RWPE2 (cell line): Measurements from ENCODE around the gene CRYGD.
A peak's percentile ranks its signal among the peaks of the same experiment; 100 is the strongest.

Experiments
- ATAC-seq: fragments of 200-7000 bp; cut with Tn5 transposase; 3 replicates; pipeline ENCODE4 v1.9.1; 2021; ENCODE audit warnings: low read depth
- DNase-seq: peaks from one replicate; pipeline ENCODE4 v3.0.0-alpha.2; 2020; ENCODE audit warnings: low spot score
- H3K27ac ChIP-seq: fragments of 450-650 bp; 2 replicates; pipeline ENCODE4 v1.5.1; 2017; ENCODE audit warnings: mild to moderate bottlenecking; ENCODE audit not compliant: poor library complexity, severe bottlenecking
- H3K27me3 ChIP-seq: fragments of 250-450 bp; sonication (Bioruptor Pico); 2 replicates; pipeline ENCODE4 v1.5.1; 2021; ENCODE audit warnings: mild to moderate bottlenecking, moderate library complexity; ENCODE audit not compliant: insufficient read depth, poor library complexity, severe bottlenecking
- H3K36me3 ChIP-seq: fragments of 250-450 bp; sonication (Bioruptor Pico); 2 replicates; pipeline ENCODE4 v1.5.1; 2020; ENCODE audit warnings: low read depth, mild to moderate bottlenecking, moderate library complexity
- H3K4me1 ChIP-seq: fragments of 250-450 bp; sonication (Bioruptor Pico); 2 replicates; pipeline ENCODE4 v1.5.1; 2021; ENCODE audit warnings: mild to moderate bottlenecking, moderate library complexity; ENCODE audit not compliant: insufficient read depth, poor library complexity, severe bottlenecking
- H3K4me3 ChIP-seq: fragments of 250-450 bp; sonication (Bioruptor Pico); 2 replicates; pipeline ENCODE4 v1.5.1; 2021; ENCODE audit warnings: mild to moderate bottlenecking, moderate library complexity; ENCODE audit not compliant: severe bottlenecking
- H3K9me3 ChIP-seq: fragments of 250-450 bp; sonication (Bioruptor Pico); 2 replicates; pipeline ENCODE4 v1.5.1; 2021; ENCODE audit warnings: mild to moderate bottlenecking, moderate library complexity; ENCODE audit not compliant: severe bottlenecking
- TF ChIP-seq, protein P1 (sequence below): fragments of 450-650 bp; IDR thresholded peaks from one replicate; pipeline ENCODE4 v1.5.1; 2017; ENCODE audit warnings: mild to moderate bottlenecking, moderate library complexity; ENCODE audit not compliant: poor library complexity, severe bottlenecking

Gene CRYGD

GRCh38 chr2:208086029-208086428, 38.3 kb downstream of the CRYGD start:
- Histone ChIP-seq H3K9me3 (no peaks in the 10 kb centered on the region), H3K36me3 (no peaks in the 10 kb centered on the region), H3K4me1 (no peaks in the 10 kb centered on the region), H3K27ac (no peak overlapping the region), H3K4me3 (no peak overlapping the region), H3K27me3 (peaks cover 2% of the 10 kb centered on the region)
- TF ChIP-seq, protein P1, sequence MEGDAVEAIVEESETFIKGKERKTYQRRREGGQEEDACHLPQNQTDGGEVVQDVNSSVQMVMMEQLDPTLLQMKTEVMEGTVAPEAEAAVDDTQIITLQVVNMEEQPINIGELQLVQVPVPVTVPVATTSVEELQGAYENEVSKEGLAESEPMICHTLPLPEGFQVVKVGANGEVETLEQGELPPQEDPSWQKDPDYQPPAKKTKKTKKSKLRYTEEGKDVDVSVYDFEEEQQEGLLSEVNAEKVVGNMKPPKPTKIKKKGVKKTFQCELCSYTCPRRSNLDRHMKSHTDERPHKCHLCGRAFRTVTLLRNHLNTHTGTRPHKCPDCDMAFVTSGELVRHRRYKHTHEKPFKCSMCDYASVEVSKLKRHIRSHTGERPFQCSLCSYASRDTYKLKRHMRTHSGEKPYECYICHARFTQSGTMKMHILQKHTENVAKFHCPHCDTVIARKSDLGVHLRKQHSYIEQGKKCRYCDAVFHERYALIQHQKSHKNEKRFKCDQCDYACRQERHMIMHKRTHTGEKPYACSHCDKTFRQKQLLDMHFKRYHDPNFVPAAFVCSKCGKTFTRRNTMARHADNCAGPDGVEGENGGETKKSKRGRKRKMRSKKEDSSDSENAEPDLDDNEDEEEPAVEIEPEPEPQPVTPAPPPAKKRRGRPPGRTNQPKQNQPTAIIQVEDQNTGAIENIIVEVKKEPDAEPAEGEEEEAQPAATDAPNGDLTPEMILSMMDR, result no peak
- DNase-seq, result no peak
- no peak for ATAC-seq

DNA sequence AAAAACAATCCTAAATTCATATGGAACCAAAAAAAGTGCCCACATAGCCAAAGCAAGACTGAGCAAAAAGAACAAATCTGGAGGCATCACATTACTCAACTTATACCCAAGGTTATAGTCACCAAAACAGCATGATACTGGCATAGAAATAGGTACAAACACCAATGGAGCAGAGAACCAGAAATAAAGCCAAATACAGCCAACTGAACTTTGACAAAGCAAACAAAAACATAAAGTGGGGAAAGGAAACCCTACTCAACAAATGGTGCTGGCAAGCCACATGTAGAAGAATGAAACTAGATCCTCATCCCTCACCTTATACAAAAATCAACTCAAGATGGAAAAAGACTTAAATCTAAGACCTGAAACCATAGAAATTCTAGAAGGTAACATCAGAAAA, 40.5 kb downstream of the CRYGD start:
- ATAC-seq, result no peak
- Histone ChIP-seq H3K27ac (no peak overlapping the region), H3K9me3 (no peaks in the 10 kb centered on the region), H3K27me3 (peaks cover 5% of the 10 kb centered on the region), H3K4me3 (no peak overlapping the region), H3K36me3 (no peaks in the 10 kb centered on the region), H3K4me1 (no peaks in the 10 kb centered on the region)
- DNase-seq, result no peak
- TF ChIP-seq, protein P1, result no peak

- no peaks in the 10 kb centered on the region for H3K4me1 ChIP-seq
- H3K27me3 ChIP-seq, result peaks cover 3% of the 10 kb centered on the region
- no peak for DNase-seq
- H3K9me3 ChIP-seq, result no peaks in the 10 kb centered on the region
- no peak overlapping the region for H3K27ac ChIP-seq
- H3K36me3 ChIP-seq, result no peaks in the 10 kb centered on the region
- TF ChIP-seq, protein P1, result no peak
- ATAC-seq, result no peak
- no peak overlapping the region for H3K4me3 ChIP-seq
These were observed 47.0 kb downstream of the CRYGD start for GRCh38 chr2:208077276-208077675.

DNA sequence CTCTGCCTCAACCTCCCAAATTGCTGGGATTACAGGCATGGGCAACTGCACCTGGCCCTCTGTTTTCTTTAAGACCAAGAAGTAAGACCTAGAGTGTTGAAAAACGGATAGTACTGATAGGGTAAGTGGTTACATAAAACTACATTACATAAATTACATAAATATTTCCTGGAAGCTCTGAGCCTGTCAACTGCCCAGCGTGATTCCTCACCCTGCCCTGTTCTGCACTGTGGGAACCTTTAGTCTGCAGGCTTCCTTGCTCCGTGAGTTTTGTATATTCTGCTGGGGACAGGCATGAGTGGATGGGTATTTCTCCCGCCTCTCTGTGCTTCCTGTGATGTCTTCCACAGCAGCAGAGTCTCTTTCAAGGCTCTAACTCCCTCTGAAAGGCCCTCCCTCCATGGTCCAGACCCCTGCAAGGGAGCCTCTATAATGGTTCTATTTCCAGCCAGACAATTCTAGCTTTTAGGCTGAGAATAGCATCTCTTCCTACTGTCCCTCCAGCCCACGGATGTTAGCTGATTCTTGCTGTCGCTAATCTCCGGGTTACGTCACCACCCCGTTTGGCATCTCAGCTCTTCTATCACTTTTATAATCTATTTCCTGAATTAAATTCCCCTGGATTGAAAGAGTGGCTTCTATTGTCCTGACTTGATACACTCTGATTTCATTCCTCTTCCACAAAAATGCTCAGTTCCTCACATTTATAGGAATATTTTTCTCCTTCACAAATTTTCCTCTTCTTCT, 49.5 kb downstream of the CRYGD start:
- no peak for DNase-seq
- Histone ChIP-seq H3K36me3 (no peaks in the 10 kb centered on the region), H3K27me3 (no peaks in the 10 kb centered on the region), H3K27ac (no peak overlapping the region), H3K9me3 (no peaks in the 10 kb centered on the region), H3K4me3 (no peak overlapping the region), H3K4me1 (no peaks in the 10 kb centered on the region)
- ATAC-seq, result no peak
- TF ChIP-seq, protein P1, result no peak

- no peaks in the 10 kb centered on the region for H3K4me1 ChIP-seq
- ATAC-seq (peak; percentile 84), DNase-seq (no peak)
- H3K27me3 ChIP-seq, result no peaks in the 10 kb centered on the region
- no peak overlapping the region for H3K27ac ChIP-seq
- no peaks in the 10 kb centered on the region for H3K36me3 ChIP-seq
- no peak overlapping the region for H3K4me3 ChIP-seq
- TF ChIP-seq, protein P1, result peak; percentile 93
- no peaks in the 10 kb centered on the region for H3K9me3 ChIP-seq
These were observed 52.0 kb downstream of the CRYGD start for GRCh38 chr2:208072250-208072892.
